Astrocyte of the spinal cord (primary cell): ENCODE measurements around the gene HUNK.

Source experiments
- DNase-seq: peaks from one replicate; pipeline ENCODE4 v3.0.0; 2011; ENCODE audit warnings: low read depth, low spot score
- H3K4me3 ChIP-seq: 2 replicates; pipeline ENCODE4 v1.5.1; 2011; ENCODE audit warnings: low read depth, mild to moderate bottlenecking, low read length, moderate library complexity
- CTCF ChIP-seq: IDR thresholded peaks from 2 replicates; pipeline ENCODE4 v1.5.1; 2012; ENCODE audit warnings: low read depth, mild to moderate bottlenecking, low read length, inconsistent platforms
- in situ Hi-C: cut with HindIII; loops from 2 replicates; pipeline ENCODE4 v1.10.0; 2017; ENCODE audit warnings: low sequenced_read_pairs

HUNK gene

GRCh38 chr21:31872452-31873274, at the start of gene HUNK:
HUNK (plus strand) TSS chr21:31873020; CDS start chr21:31873675, 655 bp downstream.
- peak; percentile 11 for TF ChIP-seq CTCF
- H3K4me3 ChIP-seq = peak within 1 kb of the TSS; percentile 39
- in situ Hi-C loops = no loop called here
- DNase-seq = peak; percentile 31

DNA sequence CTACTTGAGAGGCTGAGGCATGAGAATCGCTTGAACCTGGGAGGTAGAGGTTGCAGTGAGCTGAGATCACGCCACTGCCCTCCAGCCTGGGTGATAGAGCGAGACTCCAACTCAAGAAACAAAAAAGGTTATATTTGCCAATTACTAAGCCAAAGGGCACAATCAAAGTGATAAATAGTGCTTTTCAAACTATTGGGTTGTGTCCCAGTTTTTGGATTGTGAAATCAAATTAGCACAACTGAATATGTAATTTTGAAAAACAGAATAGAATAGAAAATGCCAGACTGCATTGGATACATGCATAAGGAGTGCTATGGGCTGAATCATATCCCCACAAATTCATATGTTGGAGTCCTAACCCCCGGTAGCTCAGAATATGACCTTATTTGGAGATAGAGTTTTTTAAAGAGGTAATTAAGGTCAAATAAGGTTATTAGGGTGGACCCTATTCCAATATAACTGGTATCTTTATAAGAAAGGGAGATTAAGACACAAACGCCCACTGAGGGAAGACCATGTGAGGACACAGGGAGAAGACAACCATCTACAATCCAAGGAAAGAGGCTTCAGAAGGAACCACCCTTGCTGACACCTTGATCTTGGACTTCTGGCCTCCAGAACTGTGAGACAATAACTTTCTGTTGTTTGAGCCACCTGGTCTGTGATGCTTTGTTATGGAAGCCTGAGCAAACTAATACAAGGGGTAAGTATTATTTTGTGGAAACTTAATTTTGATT, 42.9 kb upstream of the HUNK start:
- no peak for TF ChIP-seq CTCF
- no peak for DNase-seq
- in situ Hi-C loops = no loop called here
- no peak overlapping the region for H3K4me3 ChIP-seq

- no peak overlapping the region for H3K4me3 ChIP-seq
- in situ Hi-C loops = no loop called here
- TF ChIP-seq CTCF = no peak
- no peak for DNase-seq
Observed at GRCh38 chr21:31830701-31831100, 42.1 kb upstream of the HUNK start.

GRCh38 chr21:31837041-31837440, 35.8 kb upstream of the HUNK start:
- in situ Hi-C loops = no loop called here
- DNase-seq = no peak
- H3K4me3 ChIP-seq = no peak overlapping the region
- TF ChIP-seq CTCF = no peak

DNA sequence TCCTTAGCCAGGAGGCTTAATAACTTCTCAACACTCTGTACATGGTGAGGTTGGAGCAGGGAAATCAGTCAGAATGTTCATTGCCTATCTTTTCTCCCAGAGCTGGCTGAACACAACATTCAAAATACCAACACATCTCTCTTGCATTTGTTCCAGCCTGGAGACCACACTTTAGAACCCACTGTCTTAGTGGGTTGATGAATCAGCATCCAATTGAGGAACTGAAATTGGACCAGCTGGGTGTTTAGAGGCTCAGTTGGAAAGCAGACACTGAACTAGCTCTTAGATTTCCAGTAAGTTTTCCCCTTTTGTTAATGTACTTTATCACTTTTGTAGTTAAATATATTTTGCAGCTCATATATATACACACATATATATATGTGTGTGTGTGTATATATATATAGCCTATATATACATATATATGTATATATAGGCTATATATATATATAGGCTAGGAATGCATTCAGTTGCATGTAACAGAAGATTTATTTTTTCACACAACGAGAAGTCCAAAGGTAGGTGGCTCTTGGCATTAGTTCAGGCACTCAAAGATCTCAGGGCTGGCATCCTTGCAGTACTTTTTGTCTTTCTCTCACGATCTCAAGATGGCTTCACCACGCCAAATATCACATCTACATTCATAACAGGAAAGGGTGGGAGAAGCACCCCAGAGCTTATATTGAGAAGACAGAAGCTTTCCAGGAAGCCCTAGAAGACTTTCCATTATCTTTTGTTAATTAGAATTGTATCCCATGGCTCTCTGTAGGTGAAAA, 35.0 kb upstream of the HUNK start:
- in situ Hi-C loops = no loop called here

More for the DNA sequence above, 35.0 kb upstream of the HUNK start:
- H3K4me3 ChIP-seq = no peak overlapping the region
- DNase-seq = no peak
- TF ChIP-seq CTCF = no peak
